CD14-positive monocyte (primary cell): ENCODE measurements around the gene CCT3. TPM values are rescaled to one million over a fixed set of nuclear protein-coding genes. Genes with fewer than 3 reads are reported as not detected.
A peak's percentile ranks its signal among the peaks of the same experiment; 100 is the strongest.

ENCODE experiments used
- DNase-seq, 3 donors: peaks; one replicate each; pipeline ENCODE4 v3.0.0-alpha.2; 2011 to 2022
- H2AFZ ChIP-seq: 2 replicates; pipeline ENCODE4 v1.6.0; 2012; ENCODE audit warnings: mild to moderate bottlenecking, low read depth, low read length, inconsistent platforms; ENCODE audit not compliant: insufficient read depth, poor library complexity, severe bottlenecking
- H3K27ac ChIP-seq, 2 donors: 1 replicate in 1 of 2; 2 replicates in 1 of 2; pipeline ENCODE4 v1.5.1; 2012 to 2013; ENCODE audit warnings: low read length in 2 of 2, control low read depth in 1 of 2, inconsistent platforms in 1 of 2, low read depth in 1 of 2, mild to moderate bottlenecking in 1 of 2
- H3K27me3 ChIP-seq, 2 donors: one replicate each; pipeline versions ENCODE4 v1.6.0 to v1.6.1; 2011 to 2013; ENCODE audit warnings: low read length in 2 of 2; ENCODE audit not compliant: control insufficient read depth in 2 of 2, insufficient read depth in 2 of 2
- H3K36me3 ChIP-seq, 2 donors: replicated peaks in 1 of 2; 1 replicate in 1 of 2; 2 replicates in 1 of 2; pipeline versions ENCODE4 v1.5.1 to v1.6.1; 2012 to 2013; ENCODE audit warnings: low read length in 2 of 2, control low read depth in 1 of 2, inconsistent platforms in 1 of 2, mild to moderate bottlenecking in 1 of 2; ENCODE audit not compliant: insufficient read depth in 2 of 2, control insufficient read depth in 1 of 2
- H3K4me1 ChIP-seq, 2 donors: 1 replicate in 1 of 2; 2 replicates in 1 of 2; pipeline versions ENCODE4 v1.5.1 to v1.6.1; 2012 to 2013; ENCODE audit warnings: low read length in 2 of 2, control low read depth in 1 of 2, inconsistent platforms in 1 of 2, mild to moderate bottlenecking in 1 of 2, moderate library complexity in 1 of 2; ENCODE audit not compliant: insufficient read depth in 2 of 2, control insufficient read depth in 1 of 2
- H3K4me2 ChIP-seq: replicated peaks from 2 replicates; pipeline ENCODE3; 2012; ENCODE audit warnings: low read length, moderate library complexity, mild to moderate bottlenecking; ENCODE audit not compliant: poor library complexity, severe bottlenecking; ENCODE audit errors: extremely low read depth
- H3K4me3 ChIP-seq, 3 experiments: fragments of 200-600 bp in 1 of 3; sonication (generic) in 1 of 3; replicated peaks in 1 of 3; 1 replicate in 2 of 3; 2 replicates in 1 of 3; pipeline ENCODE4 v1.5.1; 2011 to 2013; ENCODE audit warnings: low read length in 3 of 3, mild to moderate bottlenecking in 3 of 3, control low read depth in 2 of 3, low read depth in 2 of 3, inconsistent platforms in 1 of 3, moderate library complexity in 1 of 3
- H3K79me2 ChIP-seq: 2 replicates; pipeline ENCODE4 v1.6.0; 2012; ENCODE audit warnings: mild to moderate bottlenecking, control low read depth, inconsistent platforms, low read length, moderate library complexity; ENCODE audit not compliant: insufficient read depth
- H3K9ac ChIP-seq: 2 replicates; pipeline ENCODE4 v1.6.0; 2017; ENCODE audit warnings: low read length, mild to moderate bottlenecking; ENCODE audit not compliant: insufficient read depth, poor library complexity, severe bottlenecking
- H3K9me3 ChIP-seq, 2 donors: replicated peaks in 1 of 2; 1 replicate in 1 of 2; 2 replicates in 1 of 2; pipeline versions ENCODE4 v1.5.1 to v1.6.1; 2012 to 2013; ENCODE audit warnings: low read length in 2 of 2, control low read depth in 1 of 2; ENCODE audit not compliant: control insufficient read depth in 1 of 2, insufficient read depth in 1 of 2
- H4K20me1 ChIP-seq: 2 replicates; pipeline ENCODE4 v1.6.0; 2012; ENCODE audit warnings: mild to moderate bottlenecking, low read length, control low read depth, moderate library complexity; ENCODE audit not compliant: insufficient read depth
- H3K27ac Mint-ChIP-seq, 7 donors: one replicate each; pipeline ENCODE4 v1.8.0; 2020; ENCODE audit warnings: mild to moderate bottlenecking in 7 of 7, mixed read lengths in 7 of 7, moderate library complexity in 6 of 7, inconsistent platforms in 2 of 7
- H3K27me3 Mint-ChIP-seq, 3 donors: one replicate each; pipeline ENCODE4 v1.8.0; 2021 to 2022; ENCODE audit warnings: low read depth in 3 of 3, mild to moderate bottlenecking in 3 of 3, mixed read lengths in 3 of 3, moderate library complexity in 3 of 3, inconsistent platforms in 1 of 3
- H3K36me3 Mint-ChIP-seq, 2 donors: one replicate each; pipeline ENCODE4 v1.8.0; 2020; ENCODE audit warnings: mixed read lengths in 2 of 2, inconsistent platforms in 1 of 2, mild to moderate bottlenecking in 1 of 2
- H3K4me1 Mint-ChIP-seq: one replicate; pipeline ENCODE4 v1.8.0; 2020; ENCODE audit warnings: mild to moderate bottlenecking, mixed read lengths
- H3K4me3 Mint-ChIP-seq, 2 donors: one replicate each; pipeline ENCODE4 v1.8.0; 2020; ENCODE audit warnings: mild to moderate bottlenecking in 2 of 2, mixed read lengths in 2 of 2, moderate library complexity in 1 of 2
- H3K9me3 Mint-ChIP-seq, 7 donors: one replicate each; pipeline ENCODE4 v1.8.0; 2020 to 2022; ENCODE audit warnings: mixed read lengths in 7 of 7, mild to moderate bottlenecking in 6 of 7, moderate library complexity in 6 of 7, inconsistent platforms in 2 of 7
- WGBS: methylation state at CpG from one replicate; pipeline ENCODE4 v1.1.5; 2013; ENCODE audit warnings: missing lambda C conversion rate; ENCODE audit not compliant: insufficient coverage; 5-methylcytosine and 5-hydroxymethylcytosine counted together
- intact Hi-C, 2 donors: fragments of 100-400 bp; cut with micrococcal nuclease; formaldehyde crosslinking; loops; one replicate each; pipeline versions ENCODE4 v1.15.0 to v1.15.1; 2023
- polyA plus RNA-seq, 3 donors: library from polyadenylated mRNA; depleted of rRNA in 1 of 3; unstranded in 2 of 3; stranded (reverse) in 1 of 3; fragments of 300-500 nt in 2 of 3; fragments of >200 nt in 1 of 3; fragmentation: Illumina TruSeq in 2 of 3; gene quantifications; 1 replicate in 2 of 3; 2 replicates in 1 of 3; pipeline ENCODE4 v1.2.3, GENCODE V29; 2012 to 2021
- TF ChIP-seq, protein P1 (sequence below): fragments of 200-600 bp; IDR thresholded peaks from one replicate; pipeline ENCODE4 v1.8.0; 2022; ENCODE audit warnings: antibody characterized with exemption, mild to moderate bottlenecking

The CCT3 gene
- polyA plus RNA-seq, 3 donors = 65.3 to 97.3 (median 94.8) TPM

- Mint-ChIP-seq H3K27me3 (no peaks in the 10 kb centered on the region), H3K4me1 (peaks cover 73% of the 10 kb centered on the region), H3K4me3 (peak overlapping the region; percentile 90 to 94), H3K27ac (peak overlapping the region; percentile 59 to 95 (median 90)), H3K9me3 (no peaks in the 10 kb centered on the region), H3K36me3 (peaks cover 23 to 47% of the 10 kb centered on the region in 2 donors)
- peak overlapping the region; percentile 82 for H2AFZ ChIP-seq
- TF ChIP-seq, protein P1, sequence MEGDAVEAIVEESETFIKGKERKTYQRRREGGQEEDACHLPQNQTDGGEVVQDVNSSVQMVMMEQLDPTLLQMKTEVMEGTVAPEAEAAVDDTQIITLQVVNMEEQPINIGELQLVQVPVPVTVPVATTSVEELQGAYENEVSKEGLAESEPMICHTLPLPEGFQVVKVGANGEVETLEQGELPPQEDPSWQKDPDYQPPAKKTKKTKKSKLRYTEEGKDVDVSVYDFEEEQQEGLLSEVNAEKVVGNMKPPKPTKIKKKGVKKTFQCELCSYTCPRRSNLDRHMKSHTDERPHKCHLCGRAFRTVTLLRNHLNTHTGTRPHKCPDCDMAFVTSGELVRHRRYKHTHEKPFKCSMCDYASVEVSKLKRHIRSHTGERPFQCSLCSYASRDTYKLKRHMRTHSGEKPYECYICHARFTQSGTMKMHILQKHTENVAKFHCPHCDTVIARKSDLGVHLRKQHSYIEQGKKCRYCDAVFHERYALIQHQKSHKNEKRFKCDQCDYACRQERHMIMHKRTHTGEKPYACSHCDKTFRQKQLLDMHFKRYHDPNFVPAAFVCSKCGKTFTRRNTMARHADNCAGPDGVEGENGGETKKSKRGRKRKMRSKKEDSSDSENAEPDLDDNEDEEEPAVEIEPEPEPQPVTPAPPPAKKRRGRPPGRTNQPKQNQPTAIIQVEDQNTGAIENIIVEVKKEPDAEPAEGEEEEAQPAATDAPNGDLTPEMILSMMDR = no peak
- H3K79me2 ChIP-seq = peaks cover 66% of the 10 kb centered on the region
- DNase-seq = peak in 1 of 3 donors; percentile 33
- intact Hi-C loops = no loop called here
- H3K9me3 ChIP-seq = no peaks in the 10 kb centered on the region
- 33% methylated on average over 8 of the region's 8 CpGs for WGBS
- peak overlapping the region in 2 of 3 experiments; percentile 63 to 94 for H3K4me3 ChIP-seq
- H3K36me3 ChIP-seq = peaks cover 28 to 37% of the 10 kb centered on the region in 2 donors
- H3K4me1 ChIP-seq = peaks cover 82 to 85% of the 10 kb centered on the region in 2 donors
- H4K20me1 ChIP-seq = peaks cover 49% of the 10 kb centered on the region
- peak overlapping the region; percentile 85 for H3K9ac ChIP-seq
- H3K4me2 ChIP-seq = peak overlapping the region; percentile 90
- H3K27ac ChIP-seq = peak overlapping the region; percentile 79 to 82
- H3K27me3 ChIP-seq = no peaks in the 10 kb centered on the region
Observed at GRCh38 chr1:156281281-156281680, 56.8 kb downstream of the CCT3 start.

GRCh38 chr1:156279837-156280236 lies 58.3 kb downstream of the CCT3 start:
- WGBS = 100% methylated on average over 1 of the region's 3 CpGs
- Histone ChIP-seq H3K36me3 (peaks cover 33 to 40% of the 10 kb centered on the region in 2 donors), H3K27ac (peak overlapping the region in 1 of 2 donors; percentile 38), H4K20me1 (peaks cover 49% of the 10 kb centered on the region), H3K4me2 (no peak overlapping the region), H3K9ac (no peak overlapping the region), H3K27me3 (no peaks in the 10 kb centered on the region), H3K4me3 (no peak overlapping the region), H3K4me1 (peaks cover 87 to 88% of the 10 kb centered on the region in 2 donors), H2AFZ (no peak overlapping the region), H3K79me2 (peaks cover 76% of the 10 kb centered on the region), H3K9me3 (no peaks in the 10 kb centered on the region)
- peaks cover 75% of the 10 kb centered on the region for H3K4me1 Mint-ChIP-seq
- peak overlapping the region in 2 of 7 donors; percentile 38 to 42 for H3K27ac Mint-ChIP-seq
- H3K36me3 Mint-ChIP-seq = peaks cover 28 to 48% of the 10 kb centered on the region in 2 donors
- DNase-seq = no peak
- no peak overlapping the region for H3K4me3 Mint-ChIP-seq
- H3K9me3 Mint-ChIP-seq = no peaks in the 10 kb centered on the region
- intact Hi-C loops = loop anchor here in 1 of 2 donors (10.0 kb wide), 1 partner anchor 55 kb away; the partner anchor contains the start of genes CCT3 and TSACC
- TF ChIP-seq, protein P1 = no peak
- H3K27me3 Mint-ChIP-seq = no peaks in the 10 kb centered on the region
